DMS79 treated with DMSO at 0.1 percent for 48 hours (cell line): ENCODE results near the gene BCL2L12.
"Not testable (repeated sequence)": the region's sequence is repeated elsewhere in the genome, so short reads cannot be mapped to it uniquely, and the experiment has no call there.

Experiments
- DNase-seq: peaks from one replicate; lab custom pipeline; 2025; lab: John Stamatoyannopoulos, UW

BCL2L12 gene

GRCh38 chr19:49665351-49666119 lies at the start of gene BCL2L12, which contains the start of gene IRF3:
Gene BCL2L12 (plus strand): TSS chr19:49665933. CDS start chr19:49666693, 760 bp downstream.
Gene IRF3 (minus strand): TSS chr19:49665857. CDS start chr19:49664838, 1,019 bp downstream.
- DNase-seq, result peak; percentile 89

- no peak for DNase-seq
Observed at GRCh38 chr19:49616532-49616931, 49.2 kb upstream of the BCL2L12 start.

- no peak for DNase-seq
Observed at GRCh38 chr19:49616945-49617344, 48.8 kb upstream of the BCL2L12 start.

GRCh38 chr19:49617860-49618259 lies 47.9 kb upstream of the BCL2L12 start:
- DNase-seq, result not testable (repeated sequence)

- DNase-seq, result no peak
Observed at GRCh38 chr19:49624967-49625910, 40.5 kb upstream of the BCL2L12 start.

- no peak for DNase-seq
Observed at GRCh38 chr19:49626226-49626625, 39.5 kb upstream of the BCL2L12 start.

- DNase-seq, result no peak
Observed at GRCh38 chr19:49629659-49630058, 36.1 kb upstream of the BCL2L12 start.

GRCh38 chr19:49631014-49631588 lies 34.6 kb upstream of the BCL2L12 start:
- DNase-seq, result no peak

- DNase-seq, result no peak
Observed at GRCh38 chr19:49631610-49632192, 34.0 kb upstream of the BCL2L12 start.

- DNase-seq, result no peak
Observed at GRCh38 chr19:49632576-49632975, 33.2 kb upstream of the BCL2L12 start.

- DNase-seq, result not testable (repeated sequence)
Observed at GRCh38 chr19:49633273-49633672, 32.5 kb upstream of the BCL2L12 start.

- no peak for DNase-seq
Observed at GRCh38 chr19:49635530-49636232, 30.1 kb upstream of the BCL2L12 start.

GRCh38 chr19:49636233-49636932 lies 29.4 kb upstream of the BCL2L12 start:
- no peak for DNase-seq

GRCh38 chr19:49637821-49638738 lies 27.7 kb upstream of the BCL2L12 start:
- no peak for DNase-seq

- DNase-seq, result peak; percentile 7
Observed at GRCh38 chr19:49639401-49640112, 26.2 kb upstream of the BCL2L12 start.

GRCh38 chr19:49640113-49640898 lies 25.4 kb upstream of the BCL2L12 start, which contains the start of gene RRAS:
Gene RRAS (minus strand): TSS chr19:49640143. CDS start chr19:49640098, 45 bp downstream.
- peak; percentile 100 for DNase-seq

GRCh38 chr19:49641688-49642491 lies 23.8 kb upstream of the BCL2L12 start, which contains the start of gene SCAF1:
Gene SCAF1 (plus strand): TSS chr19:49642209. CDS start chr19:49645027, 2,818 bp downstream.
- DNase-seq, result peak; percentile 98
